ENCODE results near the gene PCNX1.
"Not testable (repeated sequence)": the region's sequence is repeated elsewhere in the genome, so short reads cannot be mapped to it uniquely, and the experiment has no call there.

Gene PCNX1

DNA sequence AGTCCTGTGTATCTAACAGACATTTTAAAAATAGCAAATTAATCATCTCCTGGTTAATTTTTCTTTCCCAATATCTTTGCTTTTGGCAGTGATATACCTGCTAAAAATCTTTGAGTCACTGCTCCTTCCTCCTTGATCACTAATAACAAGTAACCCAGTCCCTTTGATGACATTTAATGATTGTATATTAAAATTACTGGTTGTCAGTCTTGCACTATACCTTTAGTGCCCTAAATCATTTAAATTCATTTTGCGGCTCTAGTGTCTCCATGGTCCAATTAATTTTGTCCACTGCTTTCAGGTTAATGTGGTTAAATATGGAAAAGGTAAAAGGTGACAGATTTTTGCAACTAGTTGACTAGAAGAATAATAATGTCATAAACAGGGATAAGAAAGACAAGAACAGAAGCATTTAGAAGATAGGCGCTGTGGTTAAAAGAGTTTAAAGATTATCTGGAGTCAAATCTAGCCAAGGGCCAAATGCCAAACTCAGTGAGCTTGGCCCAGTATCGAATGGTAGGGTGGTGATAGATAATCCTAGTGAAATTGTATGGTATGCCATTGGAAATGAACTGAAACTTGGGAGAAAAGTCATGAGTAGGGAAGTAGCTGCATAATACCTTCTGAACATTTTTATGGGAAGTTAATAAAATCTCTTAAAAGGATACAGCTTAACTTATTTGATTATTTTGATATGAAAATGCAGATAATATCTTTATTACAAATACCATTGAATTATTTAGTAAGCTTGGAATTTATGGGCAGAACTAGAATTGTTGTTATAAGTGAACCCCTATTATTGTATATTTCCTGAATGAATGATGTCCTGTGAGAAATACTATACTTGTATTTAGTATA is 115.0 kb downstream of the PCNX1 start:
- DNase-seq = no peak

DNA sequence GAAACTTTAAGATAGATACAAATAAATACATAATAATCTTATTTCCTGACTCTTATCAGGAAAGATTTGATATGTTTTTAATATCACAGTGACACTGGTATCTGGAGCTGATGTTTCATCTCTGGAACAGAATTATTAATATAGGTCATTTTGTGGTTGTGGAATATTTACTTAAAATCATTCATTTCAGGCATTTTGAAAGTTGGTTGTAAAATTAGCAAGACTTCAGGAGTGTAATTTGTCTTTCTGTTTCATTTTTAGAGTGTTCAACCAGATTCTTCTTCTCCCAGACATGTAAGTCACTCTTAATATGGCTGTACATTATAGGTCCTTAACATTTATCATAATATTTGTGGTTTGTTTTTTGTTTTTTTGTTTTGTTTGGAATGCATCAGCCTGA is 115.7 kb downstream of the PCNX1 start:
- DNase-seq = no peak

DNA sequence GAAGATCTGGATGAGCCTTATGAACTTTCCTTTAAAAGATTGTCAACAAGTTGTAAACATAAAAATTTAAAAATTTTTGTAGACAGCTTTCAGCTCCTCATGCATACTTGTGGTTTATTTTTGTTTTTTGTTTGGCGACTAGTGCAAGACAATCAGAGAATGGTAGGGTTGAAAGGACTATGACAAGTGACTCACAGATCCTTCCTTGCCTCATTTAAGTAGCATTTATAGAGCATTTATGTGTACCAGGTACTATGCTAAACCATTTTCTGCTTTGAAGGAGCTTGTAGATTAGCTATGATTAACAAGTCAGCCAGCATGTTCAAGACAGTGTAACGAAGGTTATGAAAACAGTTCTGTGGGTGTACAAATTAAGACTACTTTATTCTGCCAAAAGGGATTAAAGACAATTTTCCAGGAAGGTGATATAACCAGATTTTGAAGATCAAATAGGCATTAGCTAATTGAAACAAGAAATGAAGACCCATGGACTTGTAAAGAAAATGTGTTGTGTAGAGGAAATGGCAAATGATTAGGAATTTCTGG is 122.0 kb downstream of the PCNX1 start:
- DNase-seq = no peak

DNA sequence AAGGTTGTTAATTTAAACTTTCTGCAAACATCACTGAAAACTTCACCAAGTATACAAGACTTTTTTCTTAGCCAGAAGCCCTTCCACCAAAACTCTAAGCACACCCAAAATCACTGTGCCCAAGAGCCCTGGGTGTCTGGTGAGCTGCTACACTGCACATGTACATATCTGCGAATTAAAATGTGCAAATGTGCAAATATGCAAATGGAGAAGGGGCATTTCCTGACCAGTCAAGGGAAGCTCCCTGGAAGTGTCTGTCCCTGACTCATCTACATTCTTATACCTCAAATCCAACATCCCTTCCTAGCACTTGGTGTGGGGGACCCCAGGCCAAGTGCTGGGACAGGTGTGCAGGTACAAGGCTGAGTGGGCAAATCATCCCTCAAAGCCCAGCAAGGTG is 123.7 kb downstream of the PCNX1 start:
- no peak for DNase-seq

DNA sequence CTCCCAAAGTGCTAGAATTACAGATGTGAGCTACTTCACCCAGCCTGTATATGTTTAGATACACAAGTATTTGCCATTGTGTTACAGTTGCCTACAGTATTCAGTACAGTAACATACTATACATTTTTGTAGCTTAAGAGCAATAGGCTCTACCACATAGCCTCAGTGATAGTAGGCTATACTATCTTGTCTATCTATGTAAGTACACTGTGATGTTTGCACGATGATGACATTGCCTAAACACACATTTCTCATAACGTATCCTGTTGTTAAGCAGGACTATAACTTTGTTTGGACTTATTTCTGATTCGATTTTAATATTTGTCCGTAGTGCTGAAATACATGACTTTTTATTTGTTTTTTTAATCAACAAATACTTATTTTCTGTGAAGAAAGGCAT is 129.2 kb downstream of the PCNX1 start:
- no peak for DNase-seq

DNA sequence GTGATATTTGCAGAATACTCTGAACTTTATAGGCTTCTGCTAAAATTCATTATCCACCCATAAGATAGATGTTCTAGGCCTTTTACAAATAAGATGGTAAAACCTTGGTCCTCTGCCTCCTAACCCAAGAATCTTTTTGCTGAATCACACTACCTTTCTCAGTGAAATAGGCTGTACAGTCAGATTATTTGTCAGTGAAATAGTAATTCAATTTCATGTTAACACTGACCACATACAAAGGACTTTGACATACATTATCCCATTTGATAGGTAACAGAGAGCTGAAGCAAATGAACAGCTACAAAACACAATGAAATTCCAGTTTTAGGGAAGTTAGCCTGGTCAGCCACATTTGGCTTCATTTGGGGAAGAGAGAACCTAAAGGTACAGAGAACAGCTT is 141.1 kb downstream of the PCNX1 start:
- DNase-seq = no peak

DNA sequence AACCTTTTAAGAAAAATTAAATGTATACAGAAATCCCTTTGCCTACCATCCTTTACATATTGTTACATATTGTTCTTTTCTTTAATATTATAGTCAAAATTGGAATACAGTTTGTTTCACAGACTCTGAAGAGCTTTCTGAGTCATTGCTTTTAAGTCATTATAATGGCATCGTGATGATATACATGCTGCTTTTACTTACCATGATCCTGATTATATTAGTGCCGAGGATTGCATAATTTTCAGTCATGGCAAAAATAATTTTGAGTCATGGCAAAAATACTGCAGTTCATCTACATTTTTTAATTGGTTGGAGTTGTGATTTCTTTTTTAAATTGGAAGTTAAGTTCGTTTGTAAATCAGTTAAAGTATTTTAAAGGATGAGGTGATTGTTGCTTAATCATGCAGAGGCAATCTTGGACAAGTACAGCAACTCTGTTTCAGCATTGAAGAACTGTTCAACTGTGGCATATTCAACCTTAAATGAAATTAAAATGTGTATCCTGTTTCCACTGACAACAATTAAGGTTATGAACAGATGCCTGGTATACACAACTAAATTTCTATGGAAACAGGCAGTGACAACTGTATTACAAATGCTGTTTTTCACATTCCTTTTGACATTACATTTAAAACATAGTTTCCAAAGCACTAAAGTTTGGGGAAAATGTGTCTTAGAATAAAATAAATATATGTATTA is 142.3 kb downstream of the PCNX1 start:
- DNase-seq = no peak

DNA sequence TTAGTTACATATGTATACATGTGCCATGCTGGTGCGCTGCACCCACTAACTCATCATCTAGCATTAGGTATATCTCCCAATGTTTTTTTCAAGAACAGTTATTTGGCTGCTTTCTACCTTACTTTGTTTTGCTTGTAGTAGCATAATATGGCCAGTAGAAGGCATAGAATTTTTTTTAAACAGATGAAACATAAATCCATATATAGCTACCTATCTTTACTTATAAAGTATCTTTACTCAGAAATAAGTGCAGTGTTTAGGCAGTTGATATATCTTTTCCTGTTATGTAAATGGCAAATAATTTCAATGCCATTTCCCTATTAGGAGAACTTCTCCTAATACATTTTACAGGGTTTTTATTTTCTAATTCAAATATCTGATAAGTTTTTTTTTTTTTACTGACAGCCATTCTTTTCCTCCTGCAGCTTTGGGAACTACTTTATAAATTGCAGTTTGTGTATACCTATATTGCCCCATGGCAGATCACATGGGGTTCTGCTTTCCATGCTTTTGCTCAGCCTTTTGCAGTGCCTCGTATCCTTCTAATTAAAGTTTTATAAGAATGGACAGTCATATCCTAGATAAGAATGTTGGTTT is 143.1 kb downstream of the PCNX1 start:
- no peak for DNase-seq

DNA sequence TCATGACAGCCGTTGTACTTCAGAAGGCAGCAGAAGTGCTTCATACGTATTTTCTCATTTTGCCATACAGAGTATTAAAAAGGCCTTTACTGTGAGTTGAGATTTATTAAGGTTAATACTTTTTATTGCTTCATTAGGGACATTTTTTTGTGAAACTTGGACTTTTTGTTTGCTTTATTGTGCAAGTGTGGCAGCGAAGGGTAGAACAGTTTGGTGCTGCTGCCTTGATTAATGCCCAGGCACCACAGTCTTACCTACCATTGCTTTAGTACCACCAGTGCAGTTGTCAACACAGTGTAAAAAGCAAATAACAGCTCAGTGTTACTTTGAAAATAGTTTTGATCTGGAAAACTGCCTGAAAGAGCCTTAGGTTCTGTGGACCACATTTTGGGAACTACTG is 147.4 kb downstream of the PCNX1 start:
- DNase-seq = no peak

DNA sequence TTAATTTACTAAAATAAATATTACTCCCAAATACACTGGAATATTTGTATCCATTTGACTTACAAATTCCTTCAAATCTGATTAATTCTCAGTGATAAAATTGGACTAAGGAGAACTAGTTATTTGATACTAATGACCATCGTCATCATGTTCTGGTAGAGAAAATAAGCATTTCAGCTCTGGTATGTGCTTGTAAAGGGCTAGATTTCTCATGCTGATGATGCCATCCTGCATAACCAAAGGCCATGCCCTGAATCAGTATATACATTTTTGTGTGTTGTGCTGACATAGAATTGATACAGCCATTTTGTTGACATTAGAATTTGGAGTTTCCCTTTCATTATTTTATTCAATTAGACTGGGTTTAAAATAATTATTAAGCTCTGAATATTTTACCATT is 148.9 kb downstream of the PCNX1 start:
- no peak for DNase-seq

DNA sequence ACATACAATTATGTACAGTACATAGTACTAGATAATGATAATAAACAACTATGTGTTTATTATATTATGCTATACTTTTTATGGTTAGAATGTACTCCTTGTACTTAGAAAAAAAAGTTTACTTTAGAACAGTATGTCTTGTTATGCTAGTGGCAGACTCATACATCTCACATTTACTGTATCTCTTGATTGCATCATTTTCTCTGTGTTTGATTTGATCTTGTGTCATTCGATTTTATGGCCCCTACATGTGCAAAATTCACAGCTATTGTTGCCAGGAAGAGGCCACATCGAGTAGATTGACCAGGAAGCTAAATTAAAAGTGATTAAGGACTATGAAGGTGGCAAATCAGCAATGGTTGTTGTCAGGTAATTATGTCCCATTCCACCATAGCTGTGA is 153.0 kb downstream of the PCNX1 start:
- DNase-seq = no peak

DNA sequence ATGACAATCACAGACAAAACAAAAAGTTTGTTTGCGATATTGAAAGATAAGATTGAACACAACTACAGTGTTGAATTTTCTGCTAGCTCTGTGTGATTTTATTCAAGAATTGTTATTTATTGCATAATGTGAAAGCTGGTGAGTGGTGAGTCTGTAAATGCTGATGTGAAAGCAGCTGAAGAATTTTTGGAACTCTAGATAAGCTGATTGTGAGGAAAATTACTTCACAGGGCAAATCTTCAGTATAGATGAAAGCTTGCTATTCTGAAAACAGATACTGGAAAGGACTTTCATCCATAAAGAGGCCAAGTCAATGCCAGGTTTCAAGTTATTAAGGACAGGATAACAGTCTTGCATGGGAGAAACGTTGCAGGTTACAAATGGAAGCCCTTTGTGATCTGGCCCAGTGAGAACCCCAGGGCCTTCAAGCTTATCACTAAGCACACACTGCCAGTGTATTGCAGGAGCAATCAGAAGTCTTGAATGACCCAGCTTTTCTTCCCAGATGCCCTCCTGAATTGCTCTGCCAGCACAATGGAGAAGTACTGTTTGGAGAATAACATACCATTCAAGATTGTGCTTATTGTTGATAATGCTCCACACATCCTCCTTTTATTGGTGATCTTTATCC is 153.7 kb downstream of the PCNX1 start:
- no peak for DNase-seq

DNA sequence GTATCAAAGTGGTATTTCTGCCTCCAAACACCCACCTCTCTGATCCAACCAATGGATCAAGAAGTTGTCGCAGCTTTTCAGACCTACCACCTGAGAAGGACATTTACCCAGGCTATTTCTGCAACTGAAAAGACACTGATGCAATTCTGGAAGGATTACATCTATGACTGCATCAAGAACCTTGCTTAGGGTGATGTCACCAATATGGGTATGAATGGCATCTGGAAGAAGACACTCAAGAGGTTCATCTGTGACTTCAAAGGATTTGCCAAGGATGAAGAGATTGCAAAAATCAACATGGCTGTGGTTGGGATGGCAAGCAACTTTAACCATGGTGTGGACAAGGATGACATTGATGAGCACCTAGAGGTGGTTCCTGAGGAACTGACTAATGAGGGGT is 154.2 kb downstream of the PCNX1 start:
- no peak for DNase-seq

DNA sequence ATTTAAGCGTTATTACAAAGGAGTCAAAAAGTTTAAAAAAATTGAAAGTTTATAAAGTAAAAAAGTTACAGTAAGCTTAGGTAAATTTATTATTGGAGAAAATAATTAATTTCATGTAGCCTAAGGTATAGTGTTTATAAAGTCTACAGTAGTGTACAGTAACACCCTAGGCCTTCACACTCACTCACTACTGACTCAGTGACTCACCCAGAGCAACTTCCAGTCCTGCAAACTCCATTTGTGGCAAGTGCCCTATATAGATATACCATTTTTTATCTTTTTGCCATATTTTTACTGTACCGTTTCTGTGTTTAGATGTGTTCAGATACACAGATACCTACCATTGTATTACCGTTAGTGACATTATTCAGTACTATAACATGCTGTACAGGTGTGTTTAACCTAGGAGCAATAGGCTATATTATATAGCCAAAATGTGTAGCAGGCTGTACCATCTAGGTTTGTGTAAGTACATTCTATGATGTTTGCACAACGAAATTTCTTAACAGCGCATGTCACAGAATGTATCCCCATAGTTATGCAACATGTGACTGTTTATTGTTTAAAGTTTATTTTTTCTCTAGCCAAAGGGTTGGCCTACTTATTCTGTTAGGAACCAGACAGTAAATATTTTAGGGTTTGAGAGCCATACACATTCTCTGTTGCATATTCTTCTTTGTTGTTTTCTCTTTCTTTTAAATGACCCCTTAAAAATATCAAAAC is 155.5 kb downstream of the PCNX1 start:
- no peak for DNase-seq

DNA sequence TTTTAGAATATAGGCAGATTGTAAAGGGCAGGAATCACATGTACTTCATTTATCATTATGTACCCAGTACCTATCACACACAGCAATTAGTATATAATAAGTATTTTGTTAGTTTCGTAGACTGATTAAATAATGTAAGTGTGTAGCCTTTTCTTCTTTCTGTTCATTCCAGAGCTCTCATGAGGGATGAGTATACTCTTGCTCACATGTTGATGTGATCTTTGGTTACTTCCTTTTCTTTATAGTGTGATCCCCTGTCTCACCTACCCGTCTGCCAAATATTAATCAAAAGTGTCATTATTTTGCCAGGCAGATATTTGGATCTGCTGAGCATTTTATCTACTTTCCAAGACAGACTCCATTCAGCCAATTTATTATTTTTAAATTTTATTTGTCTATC is 156.1 kb downstream of the PCNX1 start:
- DNase-seq = no peak

DNA sequence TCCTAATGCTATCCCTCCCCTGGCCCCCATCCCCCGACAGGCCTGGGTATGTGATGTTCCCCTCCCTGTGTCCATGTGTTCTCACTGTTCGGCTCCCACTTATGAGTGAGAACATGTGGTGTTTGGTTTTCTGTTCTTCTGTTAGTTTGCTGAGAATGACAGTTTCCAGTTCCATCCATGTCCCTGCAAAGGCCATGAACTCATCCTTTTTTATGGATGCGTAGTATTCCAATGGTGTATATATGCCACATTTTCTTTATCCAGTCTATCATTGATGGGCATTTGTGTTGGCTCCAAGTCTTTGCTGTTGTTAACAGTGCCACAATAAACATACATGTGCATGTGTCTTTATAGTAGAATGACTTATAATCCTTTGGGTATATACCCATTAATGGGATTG is 157.5 kb downstream of the PCNX1 start:
- DNase-seq = not testable (repeated sequence)

DNA sequence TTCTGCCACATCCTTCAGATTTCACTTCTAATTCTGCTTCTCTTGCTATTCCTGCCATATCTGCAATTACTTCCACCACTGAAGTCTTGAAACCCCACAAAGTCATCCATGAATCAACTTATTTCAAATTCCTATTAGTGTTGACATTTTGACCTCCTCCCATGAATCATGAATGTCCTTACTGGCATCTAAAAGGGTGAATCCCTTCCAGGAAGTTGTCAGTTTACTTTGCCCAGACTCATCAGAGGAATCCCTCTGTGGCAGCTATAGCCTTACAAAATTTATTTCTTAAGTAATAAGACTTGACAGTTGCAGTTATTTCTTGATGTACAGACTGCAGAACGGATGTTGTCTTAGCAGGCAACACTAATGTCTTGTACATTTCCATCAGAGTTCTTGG is 162.9 kb downstream of the PCNX1 start:
- no peak for DNase-seq

DNA sequence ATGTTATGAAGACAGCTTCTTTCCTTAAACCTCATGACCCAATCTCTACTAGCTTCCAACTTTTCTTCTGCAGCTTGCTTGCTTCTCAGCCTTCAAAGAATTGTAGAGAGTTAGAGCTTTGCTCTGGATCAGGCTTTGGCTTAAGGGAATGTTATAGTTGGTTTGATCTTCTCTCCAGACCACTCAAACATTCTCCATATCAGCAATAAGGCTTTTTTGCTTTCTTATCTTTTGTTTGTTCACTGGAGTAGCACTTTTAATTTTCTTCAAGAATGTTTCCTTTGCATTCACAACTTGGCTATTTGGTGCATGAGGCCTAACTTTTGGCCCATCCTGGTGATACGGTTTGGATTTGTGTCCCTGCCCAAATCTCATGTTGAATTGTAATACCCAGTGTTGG is 163.8 kb downstream of the PCNX1 start:
- no peak for DNase-seq

DNA sequence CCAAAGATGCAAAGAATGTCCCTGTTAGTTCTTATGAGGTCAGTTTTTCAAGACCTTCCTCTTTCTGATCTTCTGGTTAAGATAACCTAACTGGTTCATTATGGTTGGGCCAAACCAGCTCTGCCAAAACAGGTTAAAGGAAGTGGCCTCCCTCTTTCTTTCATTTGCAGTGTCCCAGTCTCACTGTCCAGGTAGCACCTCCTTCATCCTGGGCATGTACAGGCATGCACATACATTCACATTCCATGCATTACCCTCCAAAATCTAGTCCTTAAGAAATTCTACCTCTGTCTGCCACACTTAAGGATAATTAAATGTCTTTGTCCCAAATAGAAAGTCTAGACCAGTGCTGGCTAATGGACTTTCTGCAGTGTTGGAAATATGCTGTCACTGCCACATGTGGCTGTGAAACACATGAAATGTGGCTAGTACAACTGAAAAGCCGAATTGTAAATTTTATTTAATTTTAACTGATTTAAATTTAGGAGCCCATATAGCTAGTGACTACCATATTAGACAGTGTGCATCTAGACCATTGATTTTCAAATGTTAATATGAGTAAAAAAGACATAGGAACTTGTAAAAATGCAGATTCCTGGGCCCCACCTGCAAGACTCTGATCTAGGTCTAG is 169.3 kb downstream of the PCNX1 start:
- no peak for DNase-seq

DNA sequence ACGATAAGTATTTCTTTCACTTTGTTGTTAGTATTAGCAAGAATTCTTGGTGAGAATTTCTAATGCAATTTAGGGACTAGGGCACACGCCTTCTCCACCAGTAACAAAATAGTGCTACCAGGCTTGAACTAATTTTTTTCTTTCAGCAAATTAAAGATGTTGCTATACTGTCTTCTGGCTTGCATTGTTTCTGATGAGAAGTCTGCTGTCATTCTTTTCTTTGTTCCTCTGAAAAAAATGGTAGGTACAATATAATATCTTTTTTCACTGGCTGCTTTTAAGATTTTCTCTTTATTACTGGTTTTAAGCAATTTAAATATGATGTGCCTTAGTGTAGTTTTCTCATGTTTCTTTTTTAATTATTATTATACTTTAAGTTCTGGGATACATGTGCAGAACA is 171.2 kb downstream of the PCNX1 start:
- DNase-seq = no peak

DNA sequence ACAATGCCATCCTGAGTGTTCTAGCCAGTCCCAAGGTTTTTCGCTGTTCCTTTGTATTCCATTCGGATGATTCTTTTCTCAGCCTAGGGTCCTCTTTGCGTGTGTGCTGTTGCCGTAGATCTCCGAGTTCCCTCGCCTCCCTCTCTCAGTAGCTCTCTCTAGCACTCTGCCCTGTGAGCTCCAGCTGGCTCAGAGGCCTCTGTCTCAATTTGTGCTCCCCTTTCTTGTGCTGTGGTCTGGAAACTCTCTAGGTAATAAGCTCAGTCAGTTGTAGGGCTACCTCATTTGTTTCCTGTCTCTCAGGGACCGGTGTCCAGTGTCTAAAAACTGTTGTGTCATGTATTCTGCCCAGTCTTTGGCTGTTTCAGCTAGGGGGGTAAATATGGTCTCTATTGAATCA is 179.3 kb downstream of the PCNX1 start:
- no peak for DNase-seq

DNA sequence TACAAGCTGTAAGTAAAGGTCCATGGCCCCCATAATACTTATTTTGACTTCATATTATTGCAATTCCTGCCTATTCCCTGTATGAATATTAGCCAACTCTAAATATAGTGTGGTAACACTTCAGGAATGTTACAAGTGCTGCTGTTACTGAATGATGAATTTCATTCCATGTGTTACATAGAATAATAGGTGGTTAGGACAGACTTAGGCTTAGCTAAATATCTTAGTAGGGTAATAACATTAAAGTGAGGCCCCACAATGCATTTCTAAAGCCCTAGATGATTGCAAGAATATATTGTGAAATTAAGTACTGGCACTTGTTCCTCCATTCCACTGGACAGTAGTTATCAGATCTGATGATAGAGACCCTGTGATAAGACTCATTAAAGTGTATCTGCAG is 182.7 kb downstream of the PCNX1 start:
- DNase-seq = no peak
